BE2C (cell line): ENCODE data around the gene CYFIP1.

Experiments
- DNase-seq: peaks from one replicate; pipeline ENCODE4 v3.0.0-alpha.2; 2020
- H3K27me3 ChIP-seq: fragments of 250-450 bp; sonication (Bioruptor Pico); 2 replicates; pipeline ENCODE4 v1.5.1; 2020; ENCODE audit warnings: mild to moderate bottlenecking
- H3K36me3 ChIP-seq: fragments of 250-450 bp; sonication (Bioruptor Pico); 2 replicates; pipeline ENCODE4 v1.5.1; 2020; ENCODE audit warnings: mild to moderate bottlenecking
- H3K4me1 ChIP-seq: fragments of 250-450 bp; sonication (Bioruptor Pico); 2 replicates; pipeline ENCODE4 v1.5.1; 2020
- H3K4me3 ChIP-seq: 2 replicates; pipeline ENCODE4 v1.5.1; 2011; ENCODE audit warnings: low read depth, low read length
- H3K9me3 ChIP-seq: fragments of 250-450 bp; sonication (Bioruptor Pico); 2 replicates; pipeline ENCODE4 v1.5.1; 2020
- CTCF ChIP-seq: IDR thresholded peaks from 2 replicates; pipeline ENCODE4 v1.5.1; 2012; ENCODE audit warnings: mild to moderate bottlenecking, low read depth, low read length

CYFIP1 gene

GRCh38 chr15:22948056-22948455, 32.1 kb downstream of the CYFIP1 start:
- peaks cover 5% of the 10 kb centered on the region for H3K36me3 ChIP-seq
- no peaks in the 10 kb centered on the region for H3K27me3 ChIP-seq
- DNase-seq = no peak
- 0 out of 2 replicates have a peak, but pooled peaks cover 2% of the 10 kb centered on the region for H3K4me1 ChIP-seq
- H3K9me3 ChIP-seq = no peaks in the 10 kb centered on the region
- TF ChIP-seq CTCF = no peak
- H3K4me3 ChIP-seq = no peak overlapping the region

GRCh38 chr15:22947101-22948000, 32.8 kb downstream of the CYFIP1 start:
- no peaks in the 10 kb centered on the region for H3K27me3 ChIP-seq
- H3K4me1 ChIP-seq = 0 out of 2 replicates have a peak, but pooled peaks cover 2% of the 10 kb centered on the region
- no peak for DNase-seq
- H3K9me3 ChIP-seq = no peaks in the 10 kb centered on the region
- H3K36me3 ChIP-seq = peaks cover 12% of the 10 kb centered on the region
- TF ChIP-seq CTCF = no peak
- H3K4me3 ChIP-seq = no peak overlapping the region

- Histone ChIP-seq H3K9me3 (no peaks in the 10 kb centered on the region), H3K27me3 (no peaks in the 10 kb centered on the region), H3K36me3 (peaks cover 18% of the 10 kb centered on the region), H3K4me1 (0 out of 2 replicates have a peak, but pooled peaks cover 2% of the 10 kb centered on the region), H3K4me3 (no peak overlapping the region)
- TF ChIP-seq CTCF = no peak
- DNase-seq = no peak
These were observed 35.1 kb downstream of the CYFIP1 start for GRCh38 chr15:22945071-22945470.

GRCh38 chr15:22944651-22945050, 35.5 kb downstream of the CYFIP1 start:
- DNase-seq = no peak
- H3K4me3 ChIP-seq = no peak overlapping the region
- no peaks in the 10 kb centered on the region for H3K27me3 ChIP-seq
- H3K4me1 ChIP-seq = 0 out of 2 replicates have a peak, but pooled peaks cover 2% of the 10 kb centered on the region
- H3K9me3 ChIP-seq = no peaks in the 10 kb centered on the region
- no peak for TF ChIP-seq CTCF
- peaks cover 22% of the 10 kb centered on the region for H3K36me3 ChIP-seq

GRCh38 chr15:22942877-22943276, 37.3 kb downstream of the CYFIP1 start:
- no peak for TF ChIP-seq CTCF
- Histone ChIP-seq H3K9me3 (no peaks in the 10 kb centered on the region), H3K27me3 (no peaks in the 10 kb centered on the region), H3K4me3 (no peak overlapping the region), H3K36me3 (peaks cover 23% of the 10 kb centered on the region), H3K4me1 (no peaks in the 10 kb centered on the region)
- DNase-seq = no peak

- DNase-seq = no peak
These were observed 37.8 kb downstream of the CYFIP1 start for GRCh38 chr15:22942306-22942855.

More at GRCh38 chr15:22942306-22942855, 37.8 kb downstream of the CYFIP1 start:
- Histone ChIP-seq H3K4me1 (no peaks in the 10 kb centered on the region), H3K27me3 (no peaks in the 10 kb centered on the region), H3K9me3 (no peaks in the 10 kb centered on the region), H3K36me3 (peaks cover 23% of the 10 kb centered on the region), H3K4me3 (no peak overlapping the region)
- TF ChIP-seq CTCF = no peak
